T-helper 2 cell treated with Interferon-gamma antibody and Interleukin-4, amounts not matched to agents 100 ng/mL and 5 ng/mL, for 36 hours (primary cell): ENCODE data around the gene BAX. TPM values are rescaled to one million over a fixed set of nuclear protein-coding genes. Genes with fewer than 3 reads are reported as not detected.

Experiments
- intact Hi-C: fragments of 100-400 bp; cut with micrococcal nuclease; formaldehyde crosslinking; loops from one replicate; pipeline ENCODE4 v1.15.1; 2023
- total RNA-seq: library from RNA; stranded (reverse); gene quantifications from 2 replicates; pipeline ENCODE4 v1.2.3, GENCODE V29; 2022

The BAX gene
- total RNA-seq, 1 donor from 2014 or later, result 330 TPM

DNA sequence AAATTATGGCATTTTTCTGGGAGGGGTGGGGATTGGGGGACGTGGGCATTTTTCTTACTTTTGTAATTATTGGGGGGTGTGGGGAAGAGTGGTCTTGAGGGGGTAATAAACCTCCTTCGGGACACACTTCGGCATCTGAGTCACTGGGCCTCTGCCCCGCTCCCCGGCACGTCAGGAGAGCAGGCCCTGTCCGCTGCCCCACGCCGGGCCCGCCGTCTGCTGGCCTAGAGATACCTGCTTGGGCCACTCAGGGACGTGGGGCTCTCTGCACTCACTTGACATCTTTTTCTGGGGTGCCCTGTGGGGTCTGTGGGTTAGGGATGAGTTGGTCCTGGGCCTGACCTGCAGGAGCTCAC is 7.0 kb downstream of the BAX start:
- intact Hi-C loops, result loop anchor here (10.0 kb wide), 1 partner anchor 327 kb away; the partner anchor contains the start of gene DBP

DNA sequence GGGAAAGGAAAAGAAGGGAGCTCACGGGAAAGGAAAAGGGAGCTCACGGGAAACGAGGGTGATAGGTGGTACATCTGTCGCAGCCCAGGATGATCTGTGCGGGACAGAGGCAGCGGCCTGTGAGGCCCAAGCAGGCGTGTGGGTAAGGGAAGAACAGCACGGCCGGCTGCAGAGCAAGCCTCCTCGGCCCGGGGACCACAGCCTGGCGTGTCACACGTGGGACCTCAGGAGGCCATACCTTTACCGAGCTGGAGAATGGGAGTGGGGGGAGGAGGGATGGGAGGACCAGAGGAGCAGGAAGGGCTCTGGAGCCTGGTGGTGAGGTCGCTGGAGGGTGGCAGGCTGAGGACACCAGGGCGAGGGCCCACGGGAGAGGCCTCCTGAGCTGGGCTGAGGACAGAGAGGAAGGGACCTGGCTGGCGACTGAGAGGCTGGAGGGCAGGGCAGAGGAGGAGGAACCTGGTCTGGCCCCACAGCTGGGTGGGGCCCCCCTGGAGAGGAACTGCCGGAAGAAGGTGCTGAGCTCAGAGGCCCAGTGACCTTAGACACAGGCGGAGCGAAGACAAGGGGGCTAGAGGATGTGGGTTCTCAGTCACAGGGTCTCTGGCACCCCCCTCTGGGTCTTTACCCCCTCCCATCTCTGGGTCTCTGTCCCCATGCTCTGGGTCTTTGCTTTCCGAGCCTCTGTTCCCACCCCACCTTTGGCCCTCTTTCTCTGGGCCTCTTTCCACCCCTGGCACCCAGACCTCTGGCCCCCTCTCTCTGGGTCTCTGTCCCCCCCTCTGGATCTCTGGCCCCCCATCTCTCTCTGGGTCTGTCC is 7.6 kb downstream of the BAX start:
- intact Hi-C loops, result loop anchor here (10.0 kb wide), 1 partner anchor 327 kb away; the partner anchor contains the start of gene DBP

DNA sequence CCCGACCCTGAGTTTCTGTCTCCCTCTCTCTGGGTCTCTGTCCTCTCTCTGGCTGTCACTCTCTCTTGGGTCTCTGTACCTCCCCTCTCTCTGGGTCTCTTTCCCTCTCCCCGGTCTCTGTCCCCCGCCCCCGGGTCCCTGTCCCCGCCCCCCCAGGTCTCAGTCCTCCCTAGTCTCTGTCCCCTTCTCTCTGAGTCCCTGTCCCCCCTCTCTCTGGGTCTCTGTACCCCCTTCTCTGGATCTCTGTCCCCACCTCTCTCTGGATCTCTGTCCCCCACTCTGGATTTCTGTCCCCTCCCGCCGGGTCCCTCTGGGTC is 8.1 kb downstream of the BAX start:
- intact Hi-C loops, result loop anchor here (10.0 kb wide), 1 partner anchor 328 kb away; the partner anchor contains the start of gene DBP

DNA sequence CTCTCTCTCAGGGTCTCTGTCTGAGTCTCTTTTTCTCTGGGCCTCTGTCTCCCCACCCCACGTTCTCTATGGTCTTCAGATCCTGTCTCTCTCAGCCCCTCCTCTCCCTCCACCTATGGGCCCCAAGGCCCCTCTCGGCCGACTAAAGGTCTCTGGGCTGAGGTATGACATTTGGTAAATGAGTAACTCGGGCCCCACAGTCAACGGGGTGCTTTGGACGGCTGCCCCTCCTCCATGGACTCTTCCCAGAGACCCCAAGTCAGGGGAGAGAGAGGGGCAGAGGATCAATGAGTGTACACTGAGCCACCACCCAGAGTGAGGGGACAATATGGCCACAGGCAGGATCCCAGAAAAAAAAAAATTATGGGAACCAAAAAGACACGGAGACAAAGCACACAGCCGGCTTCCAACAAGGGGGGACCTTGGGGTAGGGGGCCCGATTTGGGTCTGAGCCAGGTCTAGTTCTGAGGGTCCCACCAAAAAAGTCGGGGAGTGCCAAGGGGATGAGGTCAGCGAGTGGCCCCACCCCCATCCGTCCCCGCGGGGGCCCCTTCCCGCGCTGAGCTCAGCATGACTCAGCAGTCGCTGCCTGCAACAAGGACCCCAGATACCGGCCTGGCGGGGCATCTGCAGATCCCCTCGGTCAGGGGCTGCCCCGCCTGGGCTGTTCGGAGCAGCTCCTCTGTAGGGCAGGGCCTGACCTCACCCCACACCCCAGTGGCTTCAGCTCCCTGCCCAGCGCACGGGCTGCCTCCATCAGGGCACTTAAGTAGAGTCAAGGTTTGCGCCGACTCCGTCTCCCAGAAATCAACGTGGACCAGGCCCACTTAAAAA is 8.9 kb downstream of the BAX start:
- intact Hi-C loops, result loop anchor here (2.0 to 10.0 kb wide), 2 partner anchors 63 to 329 kb away; partner anchors contain the start of genes DBP and NUCB1

DNA sequence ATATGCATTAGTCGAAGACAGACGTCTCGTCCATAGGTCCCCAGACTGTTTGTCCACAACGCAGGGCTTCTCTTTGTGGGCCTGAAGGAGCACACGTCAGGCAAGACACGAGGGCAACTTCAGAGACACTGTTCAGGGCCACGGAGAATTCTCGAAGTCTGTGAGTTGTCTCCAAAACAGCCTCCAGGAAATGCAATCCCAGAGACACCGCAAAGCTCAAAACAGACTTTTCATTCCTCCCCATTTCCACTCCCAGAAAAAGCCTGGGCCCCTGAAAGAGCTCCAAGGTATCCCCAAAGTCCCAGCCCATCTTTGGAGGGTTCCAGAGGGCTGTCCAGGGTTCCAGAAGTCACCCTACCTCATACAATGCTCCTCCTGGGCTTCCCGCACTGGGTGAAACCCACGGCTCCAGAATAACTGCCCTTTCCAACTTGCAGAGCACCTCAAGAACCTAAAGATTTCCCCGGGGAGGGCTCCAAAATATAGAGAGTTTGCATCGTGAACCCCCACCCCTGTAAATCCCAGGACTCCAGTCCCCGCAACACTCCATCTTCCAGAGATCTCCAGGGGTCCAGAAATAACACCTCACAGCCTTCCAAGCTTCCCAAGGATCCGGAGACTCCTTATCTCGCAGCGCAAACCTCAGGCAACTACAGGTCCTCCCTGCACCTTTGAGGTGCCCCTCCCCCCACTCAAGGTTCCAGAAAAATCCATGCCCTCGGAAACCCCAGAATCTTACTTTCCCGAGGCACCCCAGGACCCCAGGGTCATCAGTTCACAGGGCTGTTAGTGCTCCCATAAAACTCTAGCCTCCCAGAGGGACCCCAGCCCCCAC is 9.7 kb downstream of the BAX start:
- intact Hi-C loops, result loop anchor here (1.0 to 10.0 kb wide), 5 partner anchors 10 to 330 kb away; partner anchors contain the start of genes BAX, DBP, GYS1 and NUCB1

DNA sequence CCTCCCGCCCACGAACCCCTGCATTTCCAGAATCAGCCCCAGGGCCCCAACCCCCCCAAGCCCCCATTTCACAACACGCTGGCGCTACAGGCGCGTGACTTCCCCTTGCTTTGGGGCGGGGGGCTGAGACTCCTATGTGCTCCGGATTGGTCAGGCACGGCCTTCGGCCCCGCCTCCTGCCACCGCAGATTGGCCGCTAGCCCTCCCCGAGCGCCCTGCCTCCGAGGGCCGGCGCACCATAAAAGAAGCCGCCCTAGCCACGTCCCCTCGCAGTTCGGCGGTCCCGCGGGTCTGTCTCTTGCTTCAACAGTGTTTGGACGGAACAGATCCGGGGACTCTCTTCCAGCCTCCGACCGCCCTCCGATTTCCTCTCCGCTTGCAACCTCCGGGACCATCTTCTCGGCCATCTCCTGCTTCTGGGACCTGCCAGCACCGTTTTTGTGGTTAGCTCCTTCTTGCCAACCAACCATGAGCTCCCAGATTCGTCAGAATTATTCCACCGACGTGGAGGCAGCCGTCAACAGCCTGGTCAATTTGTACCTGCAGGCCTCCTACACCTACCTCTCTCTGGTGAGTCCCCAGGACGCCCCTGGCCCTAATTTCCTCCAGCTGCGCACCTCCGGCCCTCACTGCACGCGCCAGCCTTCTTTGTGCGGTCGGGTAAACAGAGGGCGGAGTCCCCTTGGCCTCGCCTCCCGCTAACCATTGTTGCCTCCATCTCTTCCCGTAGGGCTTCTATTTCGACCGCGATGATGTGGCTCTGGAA is 10.5 kb downstream of the BAX start, which contains the start of gene FTL:
TSS of gene FTL (plus strand) at position 270 of the 766 bp plus-strand sequence. CDS start at position 469, 199 bp downstream.
- intact Hi-C loops, result loop anchor here (1.0 to 10.0 kb wide), 5 partner anchors 11 to 330 kb away; partner anchors contain the start of genes BAX, DBP, GYS1 and NUCB1

DNA sequence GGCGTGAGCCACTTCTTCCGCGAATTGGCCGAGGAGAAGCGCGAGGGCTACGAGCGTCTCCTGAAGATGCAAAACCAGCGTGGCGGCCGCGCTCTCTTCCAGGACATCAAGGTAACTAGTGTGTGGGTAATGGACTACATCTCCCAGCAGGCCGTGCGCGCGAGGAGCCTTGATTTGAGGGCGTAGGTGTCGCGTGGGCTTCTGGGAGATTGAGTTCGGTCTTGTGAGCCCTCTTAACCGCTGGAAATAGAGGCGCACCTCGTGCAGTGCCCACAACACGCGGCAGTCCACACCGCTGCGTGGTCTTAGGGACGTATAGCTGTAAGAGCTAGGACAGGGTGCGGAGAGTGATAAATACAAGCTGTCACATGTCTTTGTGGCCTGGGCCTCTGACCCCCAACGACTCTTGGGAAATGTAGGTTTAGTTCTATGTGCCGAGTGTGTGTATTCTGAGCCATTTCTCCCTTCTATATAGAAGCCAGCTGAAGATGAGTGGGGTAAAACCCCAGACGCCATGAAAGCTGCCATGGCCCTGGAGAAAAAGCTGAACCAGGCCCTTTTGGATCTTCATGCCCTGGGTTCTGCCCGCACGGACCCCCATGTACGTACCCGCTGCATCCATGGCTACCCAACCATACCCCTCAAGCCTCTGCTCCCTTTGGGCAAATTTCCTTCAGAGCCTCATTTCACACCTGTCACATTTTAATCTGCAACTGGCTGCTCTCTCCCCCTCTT is 11.3 kb downstream of the BAX start:
- intact Hi-C loops, result loop anchor here (1.0 to 10.0 kb wide), 5 partner anchors 12 to 331 kb away; partner anchors contain the start of genes BAX, DBP, GYS1 and NUCB1

DNA sequence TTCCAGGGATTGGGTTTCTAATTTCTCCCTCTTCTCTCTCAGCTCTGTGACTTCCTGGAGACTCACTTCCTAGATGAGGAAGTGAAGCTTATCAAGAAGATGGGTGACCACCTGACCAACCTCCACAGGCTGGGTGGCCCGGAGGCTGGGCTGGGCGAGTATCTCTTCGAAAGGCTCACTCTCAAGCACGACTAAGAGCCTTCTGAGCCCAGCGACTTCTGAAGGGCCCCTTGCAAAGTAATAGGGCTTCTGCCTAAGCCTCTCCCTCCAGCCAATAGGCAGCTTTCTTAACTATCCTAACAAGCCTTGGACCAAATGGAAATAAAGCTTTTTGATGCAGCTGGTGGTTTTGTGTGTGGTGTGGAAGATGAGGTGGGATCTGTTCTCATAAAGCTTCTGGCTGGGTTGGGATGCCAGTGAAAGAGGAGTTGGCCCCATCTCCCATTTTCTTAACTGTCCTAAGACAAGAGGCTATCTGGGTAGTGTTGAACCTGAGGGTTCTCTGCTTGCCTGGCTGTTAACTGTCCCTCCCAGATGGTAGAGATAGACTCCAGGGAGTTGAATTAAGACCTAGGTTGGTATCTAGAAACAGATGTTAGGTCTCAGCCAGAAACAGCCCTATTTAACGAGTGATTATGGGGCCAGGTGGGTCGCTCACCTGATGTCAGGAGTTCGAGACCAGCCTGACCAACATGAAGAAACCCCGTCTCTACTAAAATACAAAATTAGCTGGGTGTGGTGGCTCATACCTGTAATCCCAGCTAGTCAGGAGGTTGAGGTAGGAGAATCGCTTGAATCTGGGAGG is 12.1 kb downstream of the BAX start:
- intact Hi-C loops, result loop anchor here (10.0 kb wide), 1 partner anchor 332 kb away; the partner anchor contains the start of gene DBP

DNA sequence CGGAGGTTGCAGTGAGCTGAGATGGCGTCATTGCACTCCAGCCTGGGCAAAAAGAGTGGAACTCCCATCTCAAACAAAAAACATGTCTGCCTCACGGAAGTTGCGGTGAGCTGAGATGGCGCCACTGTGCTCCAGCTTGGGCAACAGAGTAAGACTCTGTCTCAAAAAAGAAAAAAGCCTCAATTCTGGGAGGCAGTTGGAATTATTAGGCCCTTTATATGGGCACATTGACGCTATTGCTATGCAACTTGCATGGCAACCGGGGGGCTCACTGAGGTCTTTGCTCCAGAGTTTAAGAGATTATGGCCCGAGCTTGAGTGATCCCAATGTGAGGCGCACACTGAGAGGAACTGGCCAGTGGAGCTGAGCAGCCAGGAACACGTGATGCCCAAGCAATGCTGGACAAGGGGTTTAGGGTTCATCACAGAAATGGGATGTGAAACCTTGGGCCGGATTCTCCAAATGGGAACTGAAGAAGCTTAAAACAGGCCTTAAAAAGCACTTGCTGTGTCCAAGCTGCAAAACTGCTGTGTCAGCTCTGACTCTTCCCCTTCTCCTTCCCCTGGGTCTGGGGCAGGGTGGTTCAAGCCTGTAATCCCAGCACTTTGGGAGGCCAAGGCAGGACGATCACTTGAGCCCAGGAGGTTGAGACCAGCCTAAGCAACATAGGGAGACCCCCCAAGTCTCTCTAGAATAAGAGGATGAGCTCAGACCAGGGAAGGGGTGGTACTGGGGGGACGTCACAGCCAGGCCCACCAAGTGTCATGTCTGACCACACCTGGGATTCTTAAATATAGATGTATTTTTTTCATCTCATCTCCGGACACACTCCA is 12.9 kb downstream of the BAX start:
- intact Hi-C loops, result loop anchor here (10.0 kb wide), 1 partner anchor 333 kb away; the partner anchor contains the start of gene DBP

DNA sequence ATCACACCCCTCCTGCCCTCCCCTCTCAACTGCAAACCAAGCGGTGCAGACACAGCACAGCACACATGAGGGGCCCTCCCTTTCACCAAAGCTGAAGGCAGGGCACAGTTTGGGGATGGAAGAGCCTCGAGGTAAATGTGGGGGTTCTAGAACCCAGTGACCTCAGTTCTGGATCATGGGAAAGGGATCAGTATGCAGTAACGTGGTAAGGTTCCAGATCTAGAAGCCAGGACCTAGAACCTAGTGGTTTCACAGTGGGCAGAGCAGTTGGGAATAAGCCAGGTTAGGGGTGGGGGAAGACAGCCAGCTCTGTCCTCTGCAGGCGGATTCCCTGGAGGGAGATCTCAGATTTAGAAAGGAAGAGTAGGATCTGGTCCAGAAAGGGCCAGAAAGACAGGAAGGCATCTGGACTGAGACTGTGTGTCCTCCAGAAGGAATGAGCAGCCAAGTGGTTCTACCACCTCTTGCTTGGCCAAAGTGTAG is 13.5 kb downstream of the BAX start:
- intact Hi-C loops, result loop anchor here (10.0 kb wide), 1 partner anchor 333 kb away; the partner anchor contains the start of gene DBP

DNA sequence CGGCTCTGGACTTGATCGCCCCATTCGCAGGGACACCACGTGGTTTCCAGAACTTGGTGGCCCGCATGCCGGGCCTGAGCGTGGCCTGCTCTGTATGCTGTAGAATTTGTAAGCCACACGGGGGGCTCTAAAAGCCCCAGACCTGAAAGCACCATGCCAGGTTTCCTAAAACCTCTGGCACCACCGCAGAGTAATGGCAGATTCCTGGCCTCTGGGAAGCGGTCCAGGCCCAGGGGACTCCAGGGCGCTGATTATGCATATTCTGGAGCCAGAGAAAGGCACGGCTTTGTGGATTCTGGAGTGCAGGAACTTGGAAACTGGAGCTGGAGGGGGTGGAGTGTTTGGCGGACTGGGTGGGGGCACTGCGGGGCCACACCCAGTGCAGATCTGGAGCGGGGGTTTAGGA is 14.1 kb downstream of the BAX start:
- intact Hi-C loops, result loop anchor here (10.0 kb wide), 1 partner anchor 334 kb away; the partner anchor contains the start of gene DBP

DNA sequence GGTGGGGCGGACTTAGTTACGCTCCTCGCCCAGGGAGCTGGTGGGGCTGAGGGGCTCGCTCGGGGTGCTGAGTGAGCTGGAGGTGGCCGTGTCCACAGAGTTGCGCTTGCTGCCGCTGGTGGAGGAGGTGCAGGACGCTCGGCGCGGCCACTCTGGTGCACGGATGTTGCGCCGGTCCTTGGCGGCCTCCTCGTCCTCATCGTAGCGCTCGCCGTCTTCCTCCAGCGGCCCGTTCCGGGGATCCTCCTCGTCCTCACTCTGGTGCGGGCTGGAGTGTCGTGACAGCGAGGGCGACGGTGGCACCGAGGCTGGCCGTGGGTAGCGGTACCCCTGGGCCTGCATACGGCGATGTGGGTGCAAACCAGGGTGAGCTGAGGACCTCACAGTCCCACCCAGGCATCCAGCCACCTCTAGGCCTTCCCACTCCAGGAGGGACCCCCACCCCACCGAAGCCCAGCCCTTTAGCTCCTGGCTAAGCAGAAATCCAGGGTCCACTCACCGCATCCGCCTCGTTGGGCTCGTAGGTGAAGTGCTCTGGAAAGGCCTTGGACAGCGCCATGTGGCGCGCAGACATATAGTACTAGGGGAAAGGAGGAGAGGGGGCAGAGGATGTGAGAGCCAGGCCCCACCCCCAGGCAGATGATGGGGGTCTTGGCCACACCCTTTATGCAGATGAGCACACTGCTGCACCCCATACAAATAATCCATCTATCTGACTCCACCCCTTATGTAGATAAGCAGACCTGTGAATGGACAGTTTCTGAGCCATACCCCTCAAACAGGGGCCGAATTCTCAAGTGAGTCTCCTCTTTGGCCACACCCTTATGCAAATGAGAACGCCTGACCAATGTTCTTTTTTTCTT is 14.8 kb downstream of the BAX start:
- intact Hi-C loops, result loop anchor here (2.0 to 10.0 kb wide), 2 partner anchors 175 to 335 kb away; partner anchors contain the start of gene DBP

DNA sequence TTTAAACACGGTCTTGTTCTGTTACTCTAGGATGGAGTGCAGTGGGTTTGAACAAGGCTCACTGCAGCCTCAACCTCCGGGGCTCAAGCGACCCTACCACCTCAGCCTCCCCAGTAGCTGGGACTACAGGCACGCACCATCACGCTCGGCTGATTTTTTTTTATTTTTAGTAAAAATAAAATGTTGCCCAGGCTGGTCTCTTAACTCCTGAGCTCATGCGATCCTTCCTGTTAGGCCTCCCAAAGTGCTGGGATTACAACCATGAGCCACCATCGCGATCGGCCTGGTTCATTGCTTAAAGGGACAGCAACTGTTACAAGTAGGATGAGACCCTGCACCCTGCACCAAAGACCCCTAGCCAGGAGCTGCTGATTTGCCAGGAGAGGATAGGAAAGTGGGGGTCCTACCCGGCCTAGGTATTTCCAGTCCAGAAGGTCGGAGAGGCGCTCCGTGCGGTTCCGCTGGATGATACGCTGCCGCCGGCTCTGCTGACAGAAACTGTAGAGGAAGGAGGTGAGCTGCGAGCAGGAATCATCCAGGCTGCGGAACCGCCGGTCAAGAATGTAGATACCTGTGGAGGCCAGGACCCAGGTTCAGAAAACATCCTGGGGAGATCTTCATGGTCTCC is 15.6 kb downstream of the BAX start:
- intact Hi-C loops, result loop anchor here (2.0 kb wide), 1 partner anchor 175 kb away; no protein-coding TSS in a partner anchor

DNA sequence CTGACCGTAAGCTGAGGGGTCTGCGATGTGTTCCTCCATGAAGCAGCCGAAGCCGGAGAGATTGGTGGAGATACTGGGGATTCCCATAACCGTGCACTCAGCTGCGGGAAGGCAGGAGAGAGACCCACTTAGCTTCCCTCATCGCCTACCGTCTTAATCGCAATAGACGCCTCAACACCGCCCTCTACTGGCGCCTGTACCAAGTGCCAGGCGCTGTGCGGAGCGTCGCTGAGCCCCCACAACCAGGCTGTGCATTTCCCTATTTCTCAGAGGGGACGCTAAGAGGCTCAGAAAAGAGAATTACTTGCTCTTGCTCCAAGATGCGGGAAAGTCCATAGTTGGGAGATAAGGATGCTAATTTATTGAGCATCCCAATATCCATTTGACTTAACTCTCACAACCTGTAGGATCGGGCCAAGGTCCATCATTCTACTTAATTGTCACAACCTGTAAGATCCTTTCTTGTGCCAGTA is 16.3 kb downstream of the BAX start:
- intact Hi-C loops, result loop anchor here (2.0 kb wide), 1 partner anchor 176 kb away; no protein-coding TSS in a partner anchor
